AG10803 (cell line): ENCODE data around the gene NDUFB10.

Experiments used
- DNase-seq: peaks from one replicate; pipeline ENCODE4 v3.0.0; 2010; ENCODE audit warnings: low read depth
- H3K4me3 ChIP-seq: 2 replicates; pipeline ENCODE4 v1.5.1; 2011; ENCODE audit warnings: mild to moderate bottlenecking, low read length, control low read depth
- CTCF ChIP-seq: conservative IDR thresholded peaks from 2 replicates; pipeline ENCODE4 v1.5.1; 2011; ENCODE audit warnings: mild to moderate bottlenecking, low read length, control low read depth, inconsistent platforms

The NDUFB10 gene

GRCh38 chr16:1972490-1972877 is 13.1 kb downstream of the NDUFB10 start:
- no peak for TF ChIP-seq CTCF
- H3K4me3 ChIP-seq, result peak overlapping the region; percentile 81
- no peak for DNase-seq

- TF ChIP-seq CTCF, result no peak
- no peak for DNase-seq
- no peak overlapping the region for H3K4me3 ChIP-seq
Measured at GRCh38 chr16:1973461-1974156, 14.3 kb downstream of the NDUFB10 start.

- no peak overlapping the region for H3K4me3 ChIP-seq
- no peak for TF ChIP-seq CTCF
- DNase-seq, result no peak
Measured at GRCh38 chr16:1974157-1975070, 15.1 kb downstream of the NDUFB10 start.

GRCh38 chr16:1975432-1976215 is 16.3 kb downstream of the NDUFB10 start:
- DNase-seq, result no peak
- no peak overlapping the region for H3K4me3 ChIP-seq
- no peak for TF ChIP-seq CTCF

GRCh38 chr16:1976216-1976520 is 16.8 kb downstream of the NDUFB10 start:
- DNase-seq, result no peak
- H3K4me3 ChIP-seq, result no peak overlapping the region
- no peak for TF ChIP-seq CTCF

- no peak for TF ChIP-seq CTCF
- DNase-seq, result no peak
- no peak overlapping the region for H3K4me3 ChIP-seq
Measured at GRCh38 chr16:1976951-1977874, 17.9 kb downstream of the NDUFB10 start.
